GM19193 (cell line): Measurements from ENCODE around the gene ADAP2.

ENCODE experiments used
- POLR2A ChIP-seq: IDR thresholded peaks from 4 replicates; pipeline ENCODE4 v1.6.1; 2011; ENCODE audit not compliant: insufficient read depth, insufficient read length; ENCODE audit errors: extremely low read depth

Gene ADAP2

DNA sequence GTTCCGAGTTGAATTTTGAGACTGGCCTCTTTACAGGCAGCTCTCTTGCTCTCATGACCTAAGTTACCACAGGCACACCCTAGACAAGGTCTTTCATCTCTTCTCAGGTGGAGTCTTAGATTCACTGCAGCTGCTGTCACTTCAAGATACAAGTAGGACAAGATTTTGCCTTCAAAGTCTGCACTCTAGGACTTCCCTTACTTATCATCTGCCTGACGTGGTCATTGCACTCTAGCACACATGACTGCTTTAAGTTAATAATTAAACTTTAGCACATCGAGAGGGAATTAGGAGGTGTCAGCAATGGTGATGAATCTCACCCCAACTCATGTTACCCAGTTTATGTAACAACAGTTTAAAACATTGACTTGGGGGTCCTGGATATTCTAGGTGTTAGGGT is 74.7 kb downstream of the ADAP2 start:
- no peak for TF ChIP-seq POLR2A

DNA sequence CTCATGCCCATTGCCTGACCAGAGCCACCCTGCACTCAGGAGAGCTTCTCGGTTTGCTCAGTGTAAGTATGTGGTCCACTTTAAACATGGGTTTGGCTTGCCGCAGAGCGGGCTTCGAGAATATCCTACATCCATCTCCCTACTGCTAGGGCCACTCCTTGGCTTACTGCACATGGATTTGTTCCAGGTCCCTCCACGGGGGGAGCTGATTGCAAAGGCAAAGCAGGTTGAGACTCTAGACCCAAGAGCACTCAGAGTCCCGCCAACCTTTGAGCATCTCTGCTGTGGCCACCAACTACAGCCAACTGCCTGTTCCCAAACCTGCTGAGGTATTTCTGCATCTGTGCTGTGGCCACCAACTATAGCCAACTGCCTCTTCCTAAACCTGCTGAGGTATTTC is 75.5 kb downstream of the ADAP2 start:
- no peak for TF ChIP-seq POLR2A

DNA sequence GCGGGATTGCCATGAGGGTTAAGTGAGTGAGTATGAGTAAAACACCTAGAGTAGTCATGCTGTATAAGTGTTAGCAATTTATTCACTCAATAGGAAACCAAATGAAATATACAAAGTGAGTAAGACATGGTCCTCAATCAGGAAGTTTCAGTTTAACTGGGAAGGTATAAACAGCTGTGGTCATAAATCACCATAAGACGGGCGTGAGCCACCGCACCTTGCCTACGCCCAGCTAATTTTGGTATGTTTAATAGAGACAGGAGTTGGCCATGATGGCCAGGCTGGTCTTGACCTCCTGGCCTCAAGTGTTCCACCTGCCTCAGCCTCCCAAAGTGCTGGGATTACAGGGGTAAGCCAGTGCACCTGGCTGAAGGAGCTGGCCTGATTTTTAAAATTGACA is 76.1 kb downstream of the ADAP2 start:
- TF ChIP-seq POLR2A: no peak

- TF ChIP-seq POLR2A: no peak
These were observed 80.3 kb downstream of the ADAP2 start for GRCh38 chr17:31002047-31002446.

DNA sequence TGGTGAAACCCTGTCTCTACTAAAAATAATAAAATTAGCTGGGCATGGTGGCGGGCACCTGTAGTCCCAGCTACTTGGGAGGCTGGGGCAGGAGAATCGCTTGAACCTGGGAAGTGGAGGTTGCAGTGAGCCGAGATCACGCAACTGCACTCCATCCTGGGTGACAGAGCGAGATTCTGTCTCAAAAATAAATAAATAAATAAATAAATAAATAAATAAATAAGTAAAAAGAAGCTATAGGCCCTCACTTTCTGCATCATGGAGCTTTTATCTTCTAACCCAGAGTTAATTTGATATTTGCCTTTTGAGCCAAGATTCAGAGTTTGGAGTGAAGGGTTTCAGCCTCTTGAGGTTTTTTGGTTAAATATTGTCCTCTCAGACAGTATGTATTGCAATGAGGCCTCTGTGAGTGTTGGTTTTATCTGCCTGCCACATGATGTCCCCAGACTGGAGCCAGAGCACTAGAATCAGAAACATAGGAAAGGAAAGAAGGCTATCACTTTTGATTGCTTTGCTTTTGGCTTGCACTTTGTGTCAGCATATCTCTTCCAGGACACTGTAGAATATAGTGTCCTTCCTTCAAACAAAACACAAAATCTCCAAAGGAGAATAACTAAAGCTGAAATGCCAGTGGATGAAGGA is 81.6 kb downstream of the ADAP2 start:
- no peak for TF ChIP-seq POLR2A

GRCh38 chr17:31004160-31004559 is 82.4 kb downstream of the ADAP2 start:
- TF ChIP-seq POLR2A: no peak

GRCh38 chr17:31007695-31008373 is 86.1 kb downstream of the ADAP2 start:
- TF ChIP-seq POLR2A: no peak

DNA sequence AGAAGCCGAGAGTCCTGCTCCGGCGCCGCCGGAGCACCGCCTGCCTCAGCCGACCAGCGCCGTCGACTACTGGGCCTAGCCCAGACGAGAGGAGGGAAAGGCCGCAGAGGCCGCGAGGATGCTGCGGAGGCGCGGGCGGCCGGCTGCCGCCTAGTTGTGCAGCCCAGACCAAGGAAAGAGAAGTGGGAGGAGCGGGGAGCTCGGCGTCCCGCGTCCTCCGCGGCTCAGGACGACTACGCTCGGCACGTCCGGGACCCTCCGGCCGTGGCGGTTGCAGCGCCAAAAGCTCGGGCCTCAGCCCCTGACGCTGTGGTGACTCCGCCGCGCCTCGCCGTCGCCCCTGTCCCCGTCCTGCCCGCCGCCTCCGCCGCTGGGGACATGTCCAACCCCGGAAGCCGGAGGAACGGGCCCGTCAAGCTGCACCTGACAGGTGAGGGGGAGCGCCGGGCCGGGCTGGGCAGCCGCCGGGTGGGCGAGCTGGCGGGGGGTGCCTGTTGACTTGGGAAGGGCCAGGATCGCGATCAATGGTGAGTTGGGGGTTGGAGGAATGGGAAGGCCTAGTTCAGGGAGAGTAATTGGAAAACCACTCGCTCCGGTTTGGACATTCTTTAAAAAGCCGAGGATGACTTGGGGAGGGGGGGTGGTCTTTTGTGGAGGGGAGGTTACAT is 86.8 kb downstream of the ADAP2 start:
- peak; percentile 58 for TF ChIP-seq POLR2A
